CD4-positive, alpha-beta memory T cell (primary cell): ENCODE data around the gene INSYN2A. TPM values are rescaled to one million over a fixed set of nuclear protein-coding genes. Genes with fewer than 3 reads are reported as not detected.
A peak's percentile ranks its signal among the peaks of the same experiment; 100 is the strongest.

ENCODE experiments used
- CTCF ChIA-PET: fragments of 350-600 bp; sonication (Branson Sonifier 250); formaldehyde crosslinking; loops from one replicate; lab custom pipeline; 2021; ENCODE audit warnings: inconsistent platforms; ENCODE audit not compliant: partially characterized antibody; lab: Charles Lee
- POLR2A ChIA-PET: fragments of 350-600 bp; sonication (Branson Sonifier 250); formaldehyde crosslinking; loops from one replicate; lab custom pipeline; 2021; ENCODE audit not compliant: partially characterized antibody; lab: Charles Lee
- DNase-seq, 5 donors: peaks; one replicate each; pipeline versions ENCODE4 v3.0.0 to v3.0.0-alpha.2; 2020 to 2022; ENCODE audit warnings: mixed read lengths in 1 of 5
- H3K27ac ChIP-seq: one replicate; pipeline ENCODE4 v1.7.0; 2013; ENCODE audit warnings: low read depth, low read length
- H3K27me3 ChIP-seq: 2 replicates; pipeline ENCODE4 v1.7.0; 2013; ENCODE audit warnings: mild to moderate bottlenecking, low read length, moderate library complexity; ENCODE audit not compliant: insufficient read depth
- H3K36me3 ChIP-seq: 2 replicates; pipeline ENCODE4 v1.7.0; 2013; ENCODE audit warnings: mild to moderate bottlenecking, low read length, moderate library complexity; ENCODE audit not compliant: insufficient read depth
- H3K4me1 ChIP-seq: 2 replicates; pipeline ENCODE4 v1.7.0; 2013; ENCODE audit warnings: mild to moderate bottlenecking, low read length, moderate library complexity; ENCODE audit not compliant: insufficient read depth
- H3K4me3 ChIP-seq, 2 donors: one replicate each; pipeline ENCODE4 v1.7.0; 2013; ENCODE audit warnings: low read length in 2 of 2, mild to moderate bottlenecking in 1 of 2
- H3K9me3 ChIP-seq, 2 donors: one replicate each; pipeline ENCODE4 v1.7.0; 2013; ENCODE audit warnings: low read length in 2 of 2, control low read depth in 1 of 2; ENCODE audit not compliant: control insufficient read depth in 1 of 2
- H3K27ac Mint-ChIP-seq, 7 donors: one replicate each; pipeline ENCODE4 v1.8.0; 2020 to 2021; ENCODE audit warnings: mixed read lengths in 7 of 7, mild to moderate bottlenecking in 6 of 7, inconsistent platforms in 3 of 7, moderate library complexity in 3 of 7
- H3K27me3 Mint-ChIP-seq, 2 donors: one replicate each; pipeline ENCODE4 v1.8.0; 2020 to 2021; ENCODE audit warnings: mixed read lengths in 2 of 2
- H3K36me3 Mint-ChIP-seq, 2 donors: one replicate each; pipeline ENCODE4 v1.8.0; 2020 to 2021; ENCODE audit warnings: mixed read lengths in 2 of 2, inconsistent platforms in 1 of 2, mild to moderate bottlenecking in 1 of 2
- H3K4me1 Mint-ChIP-seq, 4 donors: one replicate each; pipeline ENCODE4 v1.8.0; 2020 to 2021; ENCODE audit warnings: mixed read lengths in 4 of 4, mild to moderate bottlenecking in 1 of 4
- H3K4me3 Mint-ChIP-seq, 8 donors: one replicate each; pipeline ENCODE4 v1.8.0; 2020 to 2021; ENCODE audit warnings: mixed read lengths in 8 of 8, mild to moderate bottlenecking in 7 of 8, moderate library complexity in 6 of 8, inconsistent platforms in 3 of 8
- H3K9me3 Mint-ChIP-seq, 8 donors: one replicate each; pipeline ENCODE4 v1.8.0; 2020 to 2021; ENCODE audit warnings: mixed read lengths in 8 of 8, mild to moderate bottlenecking in 5 of 8, inconsistent platforms in 3 of 8, moderate library complexity in 1 of 8
- intact Hi-C: fragments of 100-400 bp; cut with micrococcal nuclease; formaldehyde crosslinking; loops from one replicate; pipeline ENCODE4 v1.15.1; 2023
- polyA plus RNA-seq, 2 donors: library from polyadenylated mRNA; unstranded; fragments of 300-500 nt; fragmentation: Illumina TruSeq; gene quantifications; one replicate each; pipeline ENCODE4 v1.2.3, GENCODE V29; 2021
- total RNA-seq, 2 experiments: library from RNA; stranded (reverse); gene quantifications; one replicate each; pipeline ENCODE4 v1.2.3, GENCODE V29; 2021

The INSYN2A gene, protein sequence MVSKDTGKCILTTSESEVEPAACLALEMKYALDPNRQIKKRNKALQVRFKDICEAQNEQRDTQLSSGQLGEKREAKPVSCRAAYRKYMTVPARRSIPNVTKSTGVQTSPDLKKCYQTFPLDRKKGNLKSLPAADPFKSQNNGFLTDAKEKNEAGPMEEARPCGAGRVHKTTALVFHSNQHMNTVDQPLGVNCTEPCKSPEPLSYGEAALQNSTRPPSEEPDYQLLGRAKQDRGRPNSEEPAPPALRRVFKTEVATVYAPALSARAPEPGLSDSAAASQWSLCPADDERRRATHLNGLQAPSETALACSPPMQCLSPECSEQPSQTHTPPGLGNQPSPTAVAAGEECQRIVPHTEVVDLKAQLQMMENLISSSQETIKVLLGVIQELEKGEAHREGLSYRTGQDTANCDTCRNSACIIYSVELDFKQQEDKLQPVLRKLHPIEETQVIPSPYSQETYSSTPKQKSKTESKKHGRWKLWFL
- total RNA-seq (not detected), polyA plus RNA-seq (not detected)

DNA sequence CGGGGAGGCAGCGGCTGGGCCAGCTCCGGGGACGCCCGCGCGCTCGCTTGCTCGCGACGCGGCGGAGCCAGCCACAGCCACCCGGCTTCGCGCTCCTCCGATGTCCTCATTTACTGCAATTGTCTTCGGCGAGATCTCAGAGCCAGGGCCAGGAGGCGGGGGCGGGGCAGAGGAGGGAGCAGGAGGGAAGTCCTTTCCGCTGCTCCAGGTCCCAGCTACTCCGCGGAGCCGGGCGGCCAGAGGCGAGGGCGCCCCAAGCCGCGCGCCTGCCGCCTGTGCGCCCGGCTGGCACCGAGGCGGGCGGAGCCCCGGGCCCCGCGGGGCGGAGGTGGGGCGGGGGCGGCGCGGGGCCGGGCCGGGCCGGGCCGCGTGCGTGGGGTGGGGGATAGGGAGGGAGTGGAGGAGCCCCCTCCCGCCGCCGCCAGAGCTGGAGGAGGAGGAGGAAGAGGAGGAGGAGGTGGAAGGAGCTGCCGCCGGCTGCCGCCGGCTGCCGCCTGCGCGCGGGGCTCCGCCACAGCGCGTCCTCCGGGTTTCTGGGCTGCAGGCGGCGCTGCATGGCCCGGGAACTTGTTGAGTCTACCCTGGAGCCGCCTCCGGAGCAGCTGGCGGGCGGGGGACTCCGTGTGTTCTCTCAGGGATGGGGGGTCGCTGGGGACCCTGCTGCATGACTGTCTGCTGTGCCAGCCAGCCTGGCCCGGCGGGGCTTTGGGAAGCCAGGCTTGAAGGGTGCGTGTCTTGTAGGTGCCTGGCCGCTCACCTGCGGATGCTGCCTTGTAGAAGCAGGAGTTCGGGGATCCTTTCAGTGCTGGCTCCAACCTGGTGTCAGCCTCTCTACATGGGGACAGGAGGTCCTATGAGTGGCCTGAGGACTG lies at the start of gene INSYN2A:
INSYN2A (minus strand) TSS at position 310 of the 872 bp plus-strand sequence. CDS start 20,196 bp downstream, outside the sequence.
- no peaks in the 10 kb centered on the region for H3K36me3 ChIP-seq
- H3K27me3 ChIP-seq, result no peaks in the 10 kb centered on the region
- intact Hi-C loops, result no loop called here
- H3K27ac Mint-ChIP-seq, result no peak within 1 kb of the TSS
- no peak within 1 kb of the TSS for H3K27ac ChIP-seq
- CTCF ChIA-PET, result no interaction called here
- POLR2A ChIA-PET, result no interaction called here
- DNase-seq, result no peak
- H3K4me1 Mint-ChIP-seq, result peaks cover 0 to 2% (median 0%) of the 10 kb centered on the region in 4 donors
- H3K4me3 ChIP-seq, result no peak within 1 kb of the TSS
- peaks cover 15 to 17% of the 10 kb centered on the region in 2 donors for H3K27me3 Mint-ChIP-seq
- H3K4me1 ChIP-seq, result no peaks in the 10 kb centered on the region
- H3K36me3 Mint-ChIP-seq, result no peaks in the 10 kb centered on the region
- H3K9me3 ChIP-seq, result no peaks in the 10 kb centered on the region
- H3K4me3 Mint-ChIP-seq, result peak within 1 kb of the TSS in 1 of 8 donors; percentile 46
- H3K9me3 Mint-ChIP-seq, result peaks cover 0 to 2% (median 0%) of the 10 kb centered on the region in 8 donors

GRCh38 chr10:127245456-127245855 lies 49.1 kb upstream of the INSYN2A start:
- H3K36me3 Mint-ChIP-seq, result no peaks in the 10 kb centered on the region
- Histone ChIP-seq H3K4me1 (no peaks in the 10 kb centered on the region), H3K27me3 (no peaks in the 10 kb centered on the region), H3K4me3 (no peak overlapping the region), H3K36me3 (no peaks in the 10 kb centered on the region), H3K27ac (no peak overlapping the region), H3K9me3 (no peaks in the 10 kb centered on the region)
- H3K27ac Mint-ChIP-seq, result peak overlapping the region in 1 of 7 donors; percentile 20
- no peaks in the 10 kb centered on the region for H3K9me3 Mint-ChIP-seq
- no peak for DNase-seq
- peaks cover 0 to 2% of the 10 kb centered on the region in 2 donors for H3K27me3 Mint-ChIP-seq
- peaks cover 0 to 2% (median 0%) of the 10 kb centered on the region in 4 donors for H3K4me1 Mint-ChIP-seq
- ChIA-PET CTCF (no interaction called here), POLR2A (no interaction called here)
- no peak overlapping the region for H3K4me3 Mint-ChIP-seq
- intact Hi-C loops, result no loop called here

DNA sequence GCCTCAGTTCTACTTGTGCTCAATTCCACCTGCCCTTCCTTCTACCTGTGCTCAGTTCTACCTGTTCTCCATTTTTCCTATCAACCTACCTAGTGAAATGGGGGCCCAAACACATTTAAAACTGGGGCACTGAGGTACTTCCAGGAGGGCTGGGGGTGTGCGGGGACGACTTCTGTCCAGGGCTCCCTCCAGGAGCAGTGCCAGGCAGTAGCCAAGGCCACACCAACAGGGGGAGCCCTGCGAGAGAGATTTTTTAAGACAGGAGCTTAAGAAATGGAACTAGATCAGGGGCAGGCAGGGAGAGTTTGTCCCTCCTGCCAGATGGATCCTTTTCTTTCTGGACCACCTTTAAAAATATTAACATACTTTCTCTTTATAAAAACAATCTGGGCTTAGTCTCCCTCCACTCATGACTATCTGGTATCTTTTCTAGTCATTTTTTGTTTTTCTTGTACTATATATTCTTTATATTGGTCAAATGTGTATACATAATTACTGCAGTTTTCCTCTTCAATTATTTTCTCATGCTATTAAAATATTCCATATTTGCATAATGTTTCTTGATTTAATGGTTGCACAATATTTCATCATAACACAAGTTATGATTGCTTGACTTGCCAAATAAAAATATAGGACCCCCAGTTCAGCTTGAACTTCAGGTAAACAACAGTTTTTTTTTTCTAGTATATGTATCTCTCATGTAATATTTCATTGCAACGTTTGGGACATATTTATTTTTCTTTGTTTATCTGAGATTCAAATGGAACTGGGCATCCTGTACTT lies 47.3 kb upstream of the INSYN2A start:
- no peak overlapping the region for H3K4me3 Mint-ChIP-seq
- no peak overlapping the region for H3K27ac Mint-ChIP-seq
- peak in 3 of 5 donors; percentile 5 to 17 (median 15) for DNase-seq
- POLR2A ChIA-PET, result no interaction called here
- Histone ChIP-seq H3K9me3 (no peaks in the 10 kb centered on the region), H3K27ac (no peak overlapping the region), H3K4me3 (no peak overlapping the region), H3K4me1 (no peaks in the 10 kb centered on the region), H3K27me3 (no peaks in the 10 kb centered on the region), H3K36me3 (no peaks in the 10 kb centered on the region)
- no peaks in the 10 kb centered on the region for H3K36me3 Mint-ChIP-seq
- peaks cover 0 to 2% of the 10 kb centered on the region in 2 donors for H3K27me3 Mint-ChIP-seq
- CTCF ChIA-PET, result interaction anchor here (1.1 to 1.2 kb wide), 2 partner anchors 10 to 23 kb away, joined by 3 to 5 read pairs; no protein-coding TSS in a partner anchor
- no peaks in the 10 kb centered on the region for H3K4me1 Mint-ChIP-seq
- intact Hi-C loops, result no loop called here
- H3K9me3 Mint-ChIP-seq, result no peaks in the 10 kb centered on the region

- Histone ChIP-seq H3K27ac (no peak overlapping the region), H3K27me3 (no peaks in the 10 kb centered on the region), H3K36me3 (no peaks in the 10 kb centered on the region), H3K4me1 (no peaks in the 10 kb centered on the region), H3K4me3 (no peak overlapping the region), H3K9me3 (no peaks in the 10 kb centered on the region)
- Mint-ChIP-seq H3K36me3 (no peaks in the 10 kb centered on the region), H3K4me1 (no peaks in the 10 kb centered on the region), H3K4me3 (no peak overlapping the region), H3K27ac (no peak overlapping the region), H3K27me3 (peaks cover 0 to 2% of the 10 kb centered on the region in 2 donors), H3K9me3 (no peaks in the 10 kb centered on the region)
- ChIA-PET CTCF (interaction anchor here (1.1 to 1.2 kb wide), 2 partner anchors 11 to 22 kb away, joined by 3 to 5 read pairs; no protein-coding TSS in a partner anchor), POLR2A (no interaction called here)
- intact Hi-C loops, result no loop called here
- DNase-seq, result no peak
These were observed 46.5 kb upstream of the INSYN2A start for GRCh38 chr10:127242914-127243313.

DNA sequence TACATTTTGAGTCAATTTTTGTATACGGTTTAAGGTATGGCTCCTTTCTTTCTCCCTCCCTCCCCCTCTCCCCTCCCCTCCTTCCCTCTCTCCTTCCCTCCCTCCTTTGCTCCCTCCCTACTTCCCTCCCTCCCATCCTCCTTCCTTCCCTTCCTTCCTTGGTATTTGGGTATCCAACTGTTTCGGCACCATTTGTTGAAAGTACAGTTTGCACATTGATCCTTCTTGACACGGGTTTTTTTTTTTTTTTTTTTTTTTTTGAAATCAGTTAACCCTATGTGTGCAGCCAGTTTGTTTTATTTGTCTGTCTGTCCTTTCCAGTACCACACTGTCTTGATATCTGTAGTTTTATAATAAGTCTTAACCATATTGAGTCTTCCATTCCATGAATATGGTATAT lies 39.9 kb upstream of the INSYN2A start:
- Histone ChIP-seq H3K4me1 (no peaks in the 10 kb centered on the region), H3K27ac (no peak overlapping the region), H3K36me3 (no peaks in the 10 kb centered on the region), H3K9me3 (no peaks in the 10 kb centered on the region), H3K27me3 (no peaks in the 10 kb centered on the region), H3K4me3 (no peak overlapping the region)
- intact Hi-C loops, result no loop called here
- ChIA-PET CTCF (no interaction called here), POLR2A (no interaction called here)
- no peaks in the 10 kb centered on the region for H3K36me3 Mint-ChIP-seq
- H3K4me3 Mint-ChIP-seq, result no peak overlapping the region
- H3K27me3 Mint-ChIP-seq, result no peaks in the 10 kb centered on the region
- no peaks in the 10 kb centered on the region for H3K9me3 Mint-ChIP-seq
- no peak overlapping the region for H3K27ac Mint-ChIP-seq
- DNase-seq, result no peak
- H3K4me1 Mint-ChIP-seq, result no peaks in the 10 kb centered on the region

DNA sequence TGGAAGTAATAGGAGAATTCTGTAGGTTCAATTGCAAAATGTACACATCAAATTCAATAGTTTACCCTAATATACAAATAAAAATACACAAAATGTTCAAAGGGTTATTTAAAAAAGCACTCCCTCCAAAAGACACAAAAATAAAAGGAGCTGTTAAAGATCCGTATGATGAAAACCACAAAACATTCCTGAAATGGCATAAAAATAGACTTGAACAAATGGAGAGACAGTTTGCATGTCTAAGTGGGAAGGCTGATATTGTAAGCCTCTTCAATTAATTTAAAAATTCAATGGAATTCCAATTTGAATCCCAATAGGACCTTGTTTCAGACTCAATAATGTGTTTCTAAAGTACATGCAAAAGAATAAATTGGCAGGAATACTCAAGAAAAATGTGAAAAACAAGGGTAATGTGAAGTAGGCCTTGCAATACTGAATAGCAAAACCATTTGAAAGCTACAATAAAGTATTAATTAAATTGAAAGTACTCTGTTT lies 38.0 kb upstream of the INSYN2A start:
- CTCF ChIA-PET, result no interaction called here
- Histone ChIP-seq H3K27me3 (no peaks in the 10 kb centered on the region), H3K9me3 (no peaks in the 10 kb centered on the region), H3K4me1 (no peaks in the 10 kb centered on the region), H3K36me3 (no peaks in the 10 kb centered on the region), H3K27ac (no peak overlapping the region), H3K4me3 (no peak overlapping the region)
- Mint-ChIP-seq H3K4me3 (no peak overlapping the region), H3K36me3 (no peaks in the 10 kb centered on the region), H3K4me1 (no peaks in the 10 kb centered on the region), H3K9me3 (no peaks in the 10 kb centered on the region), H3K27me3 (no peaks in the 10 kb centered on the region), H3K27ac (no peak overlapping the region)
- intact Hi-C loops, result no loop called here
- DNase-seq, result no peak
- POLR2A ChIA-PET, result no interaction called here
